Activated B cell treated with CpG ODN at 0.5 μM for 24 hours (primary cell): ENCODE results near the gene RETREG1. TPM values are rescaled to one million over a fixed set of nuclear protein-coding genes. Genes with fewer than 3 reads are reported as not detected.

Experiments used
- ATAC-seq: fragments of 200-7000 bp; cut with Tn5 transposase; one replicate; pipeline ENCODE4 v1.10.0; 2021; ENCODE audit warnings: low read depth, mild to moderate bottlenecking, moderate library complexity
- CTCF ChIA-PET: fragments of 350-600 bp; sonication (Branson Sonifier 250); formaldehyde crosslinking; loops from one replicate; lab custom pipeline; 2021; ENCODE audit warnings: antibody characterized with exemption; lab: Charles Lee
- POLR2A ChIA-PET: fragments of 350-600 bp; sonication (Branson Sonifier 250); formaldehyde crosslinking; loops from one replicate; lab custom pipeline; 2021; ENCODE audit warnings: antibody characterized with exemption; lab: Charles Lee
- DNase-seq: peaks from one replicate; pipeline ENCODE4 v3.0.0; 2022
- H3K27ac Mint-ChIP-seq: one replicate; pipeline ENCODE4 v1.8.0; 2020; ENCODE audit warnings: mixed read lengths
- H3K27me3 Mint-ChIP-seq: one replicate; pipeline ENCODE4 v1.8.0; 2021; ENCODE audit warnings: mixed read lengths
- H3K36me3 Mint-ChIP-seq: one replicate; pipeline ENCODE4 v1.8.0; 2021; ENCODE audit warnings: low read depth, mixed read lengths
- H3K4me1 Mint-ChIP-seq: one replicate; pipeline ENCODE4 v1.8.0; 2021; ENCODE audit warnings: mixed read lengths
- H3K4me3 Mint-ChIP-seq: one replicate; pipeline ENCODE4 v1.8.0; 2020; ENCODE audit warnings: mild to moderate bottlenecking, mixed read lengths
- H3K9me3 Mint-ChIP-seq: one replicate; pipeline ENCODE4 v1.8.0; 2020; ENCODE audit warnings: mixed read lengths
- CTCF ChIP-seq: fragments of 200-600 bp; IDR thresholded peaks from one replicate; pipeline ENCODE4 v1.8.0; 2022; ENCODE audit warnings: antibody characterized with exemption, mild to moderate bottlenecking
- intact Hi-C: fragments of 100-400 bp; cut with micrococcal nuclease; formaldehyde crosslinking; loops from one replicate; pipeline ENCODE4 v1.15.1; 2024
- total RNA-seq: library from RNA; stranded (reverse); gene quantifications from 2 replicates; pipeline ENCODE4 v1.2.3, GENCODE V29; 2022

RETREG1 gene
- total RNA-seq, 1 donor from 2014 or later: 3.5 TPM

- TF ChIP-seq CTCF: no peak
- CTCF ChIA-PET: no interaction called here
- Mint-ChIP-seq H3K4me3 (no peak overlapping the region), H3K9me3 (no peaks in the 10 kb centered on the region), H3K27ac (no peak overlapping the region), H3K4me1 (no peaks in the 10 kb centered on the region), H3K27me3 (no peaks in the 10 kb centered on the region), H3K36me3 (no peaks in the 10 kb centered on the region)
- no peak for DNase-seq
- ATAC-seq: no peak
- POLR2A ChIA-PET: no interaction called here
- intact Hi-C loops: no loop called here
These were observed 87.5 kb downstream of the RETREG1 start for GRCh38 chr5:16529306-16529705.

DNA sequence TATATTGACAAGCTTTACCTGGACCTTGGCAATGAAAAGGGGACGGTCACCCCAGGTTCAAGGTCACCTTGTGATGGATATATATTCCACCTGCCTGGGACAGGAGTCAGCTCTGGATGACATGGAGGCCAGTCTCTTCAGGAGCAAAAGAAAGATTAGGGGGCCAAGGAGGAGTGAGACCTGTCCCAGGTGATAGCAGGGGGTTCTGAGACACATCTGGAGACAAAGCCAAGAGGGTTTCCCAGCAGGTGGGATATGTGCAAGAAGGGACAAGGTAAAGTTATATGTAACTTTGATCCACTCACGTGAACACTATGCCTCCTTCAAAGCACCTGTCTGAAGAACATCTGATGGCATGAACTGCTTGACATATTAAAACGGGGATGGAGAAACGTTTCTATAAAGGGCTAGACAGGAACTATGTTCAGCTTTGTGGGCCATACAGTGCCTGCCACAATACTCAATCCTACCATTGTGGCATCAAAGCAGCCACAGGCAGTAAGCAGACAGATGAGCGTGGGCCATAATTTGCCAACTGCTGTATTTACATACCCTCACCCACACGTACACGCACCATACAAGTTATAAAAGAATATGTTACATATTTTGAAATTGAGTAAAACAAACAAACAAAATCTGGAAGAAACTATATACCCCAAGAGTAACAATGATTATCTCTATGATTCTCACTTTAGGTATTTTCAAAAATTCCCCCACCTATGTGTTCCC is 88.3 kb downstream of the RETREG1 start:
- Mint-ChIP-seq H3K9me3 (no peaks in the 10 kb centered on the region), H3K27ac (no peak overlapping the region), H3K4me1 (no peaks in the 10 kb centered on the region), H3K36me3 (no peaks in the 10 kb centered on the region), H3K4me3 (no peak overlapping the region), H3K27me3 (no peaks in the 10 kb centered on the region)
- ATAC-seq: no peak
- POLR2A ChIA-PET: no interaction called here
- no peak for TF ChIP-seq CTCF
- CTCF ChIA-PET: no interaction called here
- DNase-seq: no peak
- intact Hi-C loops: no loop called here

- Mint-ChIP-seq H3K27me3 (no peaks in the 10 kb centered on the region), H3K36me3 (no peaks in the 10 kb centered on the region), H3K27ac (no peak overlapping the region), H3K4me3 (no peak overlapping the region), H3K9me3 (no peaks in the 10 kb centered on the region), H3K4me1 (no peaks in the 10 kb centered on the region)
- ChIA-PET POLR2A (no interaction called here), CTCF (no interaction called here)
- ATAC-seq: no peak
- no peak for DNase-seq
- intact Hi-C loops: no loop called here
- no peak for TF ChIP-seq CTCF
These were observed 91.1 kb downstream of the RETREG1 start for GRCh38 chr5:16525651-16526050.

DNA sequence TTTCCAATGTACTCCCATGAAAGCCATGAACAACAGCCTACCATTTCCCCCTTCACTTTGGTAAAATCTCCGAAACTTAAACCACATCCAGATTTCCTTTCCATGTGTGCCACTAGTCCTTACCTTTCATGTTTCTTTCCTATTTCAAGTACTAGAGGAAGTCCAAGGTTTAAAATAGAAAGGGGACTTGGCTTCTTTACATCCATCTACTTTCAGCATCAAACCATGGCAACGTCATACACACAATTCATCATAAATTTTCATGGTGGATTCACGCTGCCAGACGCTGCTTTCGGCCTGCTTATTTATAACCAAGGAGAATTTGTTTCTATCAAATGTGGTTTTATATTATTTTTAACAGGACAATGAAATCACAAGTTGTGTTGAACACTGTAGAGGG is 92.5 kb downstream of the RETREG1 start:
- Mint-ChIP-seq H3K27me3 (no peaks in the 10 kb centered on the region), H3K9me3 (no peaks in the 10 kb centered on the region), H3K4me1 (no peaks in the 10 kb centered on the region), H3K36me3 (no peaks in the 10 kb centered on the region), H3K27ac (no peak overlapping the region), H3K4me3 (no peak overlapping the region)
- TF ChIP-seq CTCF: no peak
- POLR2A ChIA-PET: no interaction called here
- intact Hi-C loops: no loop called here
- CTCF ChIA-PET: no interaction called here
- DNase-seq (no peak), ATAC-seq (no peak)

- intact Hi-C loops: no loop called here
- TF ChIP-seq CTCF: no peak
- ChIA-PET POLR2A (no interaction called here), CTCF (no interaction called here)
- H3K4me3 Mint-ChIP-seq: no peak overlapping the region
- DNase-seq (no peak), ATAC-seq (no peak)
- H3K9me3 Mint-ChIP-seq: no peaks in the 10 kb centered on the region
- H3K36me3 Mint-ChIP-seq: no peaks in the 10 kb centered on the region
- H3K27ac Mint-ChIP-seq: no peak overlapping the region
- no peaks in the 10 kb centered on the region for H3K4me1 Mint-ChIP-seq
- H3K27me3 Mint-ChIP-seq: no peaks in the 10 kb centered on the region
These were observed 95.0 kb downstream of the RETREG1 start for GRCh38 chr5:16521521-16522483.
